ENCODE data around the gene FBXO45. TPM values are rescaled to one million over a fixed set of nuclear protein-coding genes. Genes with fewer than 3 reads are reported as not detected.
A peak's percentile ranks its signal among the peaks of the same experiment; 100 is the strongest.

Gene FBXO45
- total RNA-seq, 1 experiment from 2014 or later: 18.6 TPM

GRCh38 chr3:196625331-196625730, 56.9 kb downstream of the FBXO45 start:
- H3K23ac ChIP-seq (ENCODE audit: insufficient read length, low read depth, low read length): no peak overlapping the region

More at GRCh38 chr3:196625331-196625730, 56.9 kb downstream of the FBXO45 start:
- Histone ChIP-seq H3K4me1 (ENCODE audit: insufficient read depth, low read length) (no peaks in the 10 kb centered on the region), H4K20me1 (ENCODE audit: control insufficient read depth, insufficient read depth, insufficient read length) (no peaks in the 10 kb centered on the region), H3K14ac (ENCODE audit: insufficient read depth, low read length) (no peak overlapping the region), H3K9me3 (ENCODE audit: control insufficient read depth, low read depth, low read length) (no peaks in the 10 kb centered on the region), H4K5ac (ENCODE audit: insufficient read length, low read depth, low read length) (no peak overlapping the region), H4K8ac (replicated peaks; ENCODE audit: insufficient read length, low read depth, low read length) (no peak overlapping the region), H3K79me2 (ENCODE audit: insufficient read depth, low read length) (no peaks in the 10 kb centered on the region), H2BK12ac (ENCODE audit: insufficient read length, low read depth, low read length) (no peak overlapping the region), H3K23me2 (ENCODE audit: insufficient read length, low read depth, low read length, poor library complexity, severe bottlenecking) (no peaks in the 10 kb centered on the region), H2BK120ac (ENCODE audit: low read depth, low read length, poor library complexity, severe bottlenecking) (no peak overlapping the region), H4K91ac (ENCODE audit: insufficient read length, low read depth, low read length) (no peak overlapping the region), H2BK20ac (ENCODE audit: low read depth, low read length, poor library complexity, severe bottlenecking) (no peak overlapping the region), H3K9ac (ENCODE audit: extremely low read depth, insufficient read length, low read length) (no peak overlapping the region), H3K79me1 (ENCODE audit: insufficient read depth, low read depth, low read length, poor library complexity, severe bottlenecking) (no peaks in the 10 kb centered on the region), H3K18ac (ENCODE audit: insufficient read length, low read depth, low read length) (no peak overlapping the region), H3K56ac (ENCODE audit: insufficient read length, low read depth, low read length) (no peak overlapping the region), H2AFZ (ENCODE audit: low read length) (no peak overlapping the region), H3K27ac (ENCODE audit: insufficient read length, low read depth, low read length) (no peak overlapping the region), H3K27me3 (ENCODE audit: insufficient read depth, low read length) (no peaks in the 10 kb centered on the region), H2BK15ac (ENCODE audit: low read depth, low read length) (no peak overlapping the region), H2AK5ac (ENCODE audit: insufficient read length, low read length) (no peak overlapping the region), H2BK5ac (ENCODE audit: insufficient read length, low read length) (no peak overlapping the region), H3K4ac (ENCODE audit: low read depth, low read length) (no peak overlapping the region), H3T11ph (ENCODE audit: low read length) (no peak overlapping the region), H3K4me2 (ENCODE audit: insufficient read depth, insufficient read length, low read length) (no peak overlapping the region)
- DNase-seq: no peak
- TF ChIP-seq, protein P1, sequence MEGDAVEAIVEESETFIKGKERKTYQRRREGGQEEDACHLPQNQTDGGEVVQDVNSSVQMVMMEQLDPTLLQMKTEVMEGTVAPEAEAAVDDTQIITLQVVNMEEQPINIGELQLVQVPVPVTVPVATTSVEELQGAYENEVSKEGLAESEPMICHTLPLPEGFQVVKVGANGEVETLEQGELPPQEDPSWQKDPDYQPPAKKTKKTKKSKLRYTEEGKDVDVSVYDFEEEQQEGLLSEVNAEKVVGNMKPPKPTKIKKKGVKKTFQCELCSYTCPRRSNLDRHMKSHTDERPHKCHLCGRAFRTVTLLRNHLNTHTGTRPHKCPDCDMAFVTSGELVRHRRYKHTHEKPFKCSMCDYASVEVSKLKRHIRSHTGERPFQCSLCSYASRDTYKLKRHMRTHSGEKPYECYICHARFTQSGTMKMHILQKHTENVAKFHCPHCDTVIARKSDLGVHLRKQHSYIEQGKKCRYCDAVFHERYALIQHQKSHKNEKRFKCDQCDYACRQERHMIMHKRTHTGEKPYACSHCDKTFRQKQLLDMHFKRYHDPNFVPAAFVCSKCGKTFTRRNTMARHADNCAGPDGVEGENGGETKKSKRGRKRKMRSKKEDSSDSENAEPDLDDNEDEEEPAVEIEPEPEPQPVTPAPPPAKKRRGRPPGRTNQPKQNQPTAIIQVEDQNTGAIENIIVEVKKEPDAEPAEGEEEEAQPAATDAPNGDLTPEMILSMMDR (conservative IDR thresholded peaks at IDR 0.05): no peak
- H3K27me3 Mint-ChIP-seq (ENCODE audit: low read depth): no peaks in the 10 kb centered on the region
- no CpG with 5 or more reads among the region's 6 CpGs for WGBS (ENCODE audit: extremely low coverage, insufficient read length, low lambda C conversion rate)
- no peaks in the 10 kb centered on the region for H3K9me3 Mint-ChIP-seq
- H3K36me3 Mint-ChIP-seq (ENCODE audit: insufficient read depth in 1 of 3, low read depth in 3 of 3): no peaks in the 10 kb centered on the region; a peak in 1 of 7 replicates
- H3K4me3 Mint-ChIP-seq: no peak overlapping the region
- peaks cover 15 to 17% of the 10 kb centered on the region in 2 experiments for H3K4me1 Mint-ChIP-seq
- peak overlapping the region in 1 of 3 experiments; percentile 18; a peak in 1 of 7 replicates for H3K27ac Mint-ChIP-seq

Data from H9 (cell line).